GM19099 (cell line): ENCODE measurements around the gene ANKRD12.

ENCODE experiments used
- POLR2A ChIP-seq: IDR thresholded peaks from 3 replicates; pipeline ENCODE4 v1.6.1; 2011; ENCODE audit warnings: low read depth; ENCODE audit not compliant: insufficient read length; ENCODE audit errors: extremely low read depth

ANKRD12 gene

DNA sequence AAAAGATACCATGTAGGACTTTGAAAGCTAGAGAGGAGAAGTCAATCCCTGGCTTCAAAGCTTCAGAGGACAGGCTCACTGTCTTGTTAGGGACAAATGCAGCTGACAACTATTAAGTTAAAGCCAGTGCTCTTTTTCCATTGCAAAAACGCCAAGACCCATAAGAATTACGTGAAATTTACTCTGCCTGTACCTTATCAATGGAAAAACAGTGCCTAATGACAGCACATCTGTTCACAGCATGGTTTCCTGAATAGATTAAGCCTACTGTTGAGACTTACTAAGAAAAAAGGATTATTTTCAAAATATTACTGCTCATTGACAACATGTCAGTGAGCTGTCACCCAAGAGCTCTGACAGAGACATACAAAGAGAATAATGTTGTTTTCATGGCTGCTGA is 52.9 kb downstream of the ANKRD12 start:
- TF ChIP-seq POLR2A = no peak

DNA sequence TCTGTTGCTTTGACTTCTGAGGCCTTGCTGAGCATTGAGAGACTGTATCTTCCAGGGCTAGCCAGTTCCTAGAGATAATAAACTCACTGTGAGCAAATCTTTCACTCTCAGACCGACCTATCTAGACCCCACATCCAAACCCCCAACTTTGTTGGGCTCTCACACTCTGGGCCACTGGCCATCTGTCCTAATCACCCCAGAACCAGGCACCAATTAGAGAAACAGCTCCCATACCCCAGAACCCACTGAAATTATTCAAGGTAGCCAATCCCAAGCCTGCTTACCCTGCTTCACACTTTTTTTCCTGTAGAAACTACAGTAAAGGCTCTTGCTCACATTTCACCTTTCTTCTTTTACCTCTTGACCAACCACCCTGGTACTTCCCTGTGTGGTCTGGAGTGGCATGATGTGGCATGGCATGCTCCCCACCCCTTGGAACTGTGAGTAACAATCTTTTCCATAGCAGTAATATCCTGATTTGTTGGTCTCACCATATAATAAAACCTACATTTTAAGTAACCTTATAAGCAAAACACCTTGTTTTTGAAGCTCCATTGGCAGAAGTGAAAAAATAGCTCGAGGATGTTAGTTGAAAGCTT is 55.2 kb downstream of the ANKRD12 start:
- no peak for TF ChIP-seq POLR2A

DNA sequence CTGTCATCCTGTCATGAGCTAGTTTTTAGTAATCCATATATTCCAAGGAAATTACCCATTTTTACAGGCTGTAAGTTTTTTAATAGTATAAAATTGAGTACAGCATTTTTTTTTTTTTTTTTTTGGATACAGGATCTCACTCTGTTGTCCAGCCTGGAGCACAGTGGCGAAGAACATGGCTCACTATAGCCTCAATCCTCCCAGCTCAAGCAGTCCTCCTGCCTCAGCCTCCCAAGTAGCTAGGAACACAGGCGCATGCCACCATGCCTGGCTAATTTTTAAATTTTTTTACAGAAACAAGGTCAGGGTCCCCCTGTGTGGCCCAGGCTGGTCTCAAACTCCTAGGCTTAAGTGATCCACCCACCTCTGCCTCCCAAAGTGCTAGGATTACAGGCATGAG is 56.5 kb downstream of the ANKRD12 start:
- TF ChIP-seq POLR2A = no peak

DNA sequence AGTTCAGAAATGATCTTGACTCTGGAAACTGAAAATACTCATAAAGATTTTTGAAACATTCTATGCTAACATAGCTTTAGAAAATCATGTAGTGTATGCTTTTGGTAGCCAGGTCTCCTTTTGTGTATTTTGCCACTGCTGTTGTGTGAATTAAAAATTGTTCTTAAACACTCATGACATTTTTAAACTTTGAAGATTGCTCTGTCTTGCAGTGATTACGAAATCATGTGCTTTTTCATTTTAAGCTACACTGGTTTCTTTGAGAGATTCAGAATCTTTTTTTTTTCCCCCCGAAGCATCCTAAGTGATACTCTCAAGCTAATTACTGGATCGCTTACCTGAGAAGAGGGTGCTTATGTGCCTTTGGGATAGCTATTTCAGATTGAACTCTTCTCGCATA is 60.0 kb downstream of the ANKRD12 start:
- no peak for TF ChIP-seq POLR2A

DNA sequence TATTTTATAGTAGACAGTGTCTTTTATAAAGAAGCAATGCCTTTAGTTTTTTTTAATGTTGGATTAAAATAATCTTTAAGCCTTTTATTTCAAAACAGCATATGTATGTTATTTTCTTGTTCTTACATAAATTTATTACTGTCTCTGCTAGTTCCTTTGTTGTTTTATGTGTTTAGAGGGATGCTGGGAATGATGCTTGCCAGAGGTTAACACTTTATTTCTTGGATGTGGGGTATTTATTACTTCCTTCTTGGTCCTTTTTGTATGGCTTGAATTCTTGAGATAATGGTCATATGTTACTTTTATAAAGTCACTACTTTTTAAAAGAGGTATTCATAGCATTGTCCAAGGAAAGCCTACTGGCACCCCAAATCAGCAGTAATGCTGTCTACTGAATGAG is 63.1 kb downstream of the ANKRD12 start:
- TF ChIP-seq POLR2A = no peak

DNA sequence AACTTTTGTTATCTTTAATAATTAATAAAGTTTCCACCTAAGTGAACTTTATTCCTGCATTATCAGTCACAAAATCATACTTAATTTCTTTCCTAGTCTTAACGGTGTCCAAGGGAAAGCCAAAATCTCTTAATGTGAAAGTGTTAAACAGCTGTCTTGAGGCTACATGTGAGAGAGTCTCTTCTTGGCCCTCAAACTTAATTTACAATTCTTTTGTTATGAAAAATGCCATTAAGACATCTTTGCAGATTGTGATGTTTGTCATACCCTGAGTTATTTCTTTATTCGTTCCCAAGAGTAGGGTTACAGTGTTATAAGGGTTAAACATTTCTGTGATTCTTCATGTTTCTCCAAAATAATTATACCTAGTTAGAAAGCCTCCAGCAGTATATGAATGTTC is 64.6 kb downstream of the ANKRD12 start:
- no peak for TF ChIP-seq POLR2A

DNA sequence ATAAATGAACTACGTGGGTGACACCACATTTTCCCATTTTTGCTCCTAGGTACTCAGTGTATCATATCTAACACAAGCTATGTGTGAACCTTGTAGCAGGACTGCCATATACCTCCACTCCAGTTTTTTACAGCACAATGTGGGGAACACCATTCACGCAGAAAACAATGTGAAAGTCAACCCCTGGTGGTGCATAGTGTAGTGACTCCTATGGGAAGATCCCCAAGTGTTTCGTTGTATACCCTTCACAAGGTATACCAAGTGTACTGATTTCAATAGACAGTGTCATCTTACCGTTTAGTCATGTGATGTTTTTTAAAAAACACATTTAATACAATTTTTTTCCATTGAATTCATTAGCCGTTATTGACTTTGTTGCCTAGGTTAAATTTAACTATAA is 68.1 kb downstream of the ANKRD12 start:
- TF ChIP-seq POLR2A = no peak

DNA sequence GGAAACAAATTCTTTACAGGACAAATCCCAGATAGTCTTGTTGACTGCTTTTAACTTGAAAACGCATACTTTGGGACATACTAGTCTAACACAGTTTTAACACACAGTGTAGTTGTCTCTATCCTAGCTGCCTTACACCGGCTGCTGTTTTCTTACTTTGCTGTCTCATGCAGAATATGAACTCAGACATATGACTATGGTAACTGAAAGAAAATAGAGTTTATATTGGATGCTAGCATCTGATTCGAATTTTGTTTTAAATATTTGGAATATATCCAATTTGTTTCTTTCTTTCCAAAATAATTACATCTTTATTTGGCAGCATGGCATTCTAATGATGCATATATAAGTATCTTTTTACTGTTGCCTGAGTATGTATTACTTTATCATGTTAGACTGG is 69.8 kb downstream of the ANKRD12 start:
- no peak for TF ChIP-seq POLR2A

DNA sequence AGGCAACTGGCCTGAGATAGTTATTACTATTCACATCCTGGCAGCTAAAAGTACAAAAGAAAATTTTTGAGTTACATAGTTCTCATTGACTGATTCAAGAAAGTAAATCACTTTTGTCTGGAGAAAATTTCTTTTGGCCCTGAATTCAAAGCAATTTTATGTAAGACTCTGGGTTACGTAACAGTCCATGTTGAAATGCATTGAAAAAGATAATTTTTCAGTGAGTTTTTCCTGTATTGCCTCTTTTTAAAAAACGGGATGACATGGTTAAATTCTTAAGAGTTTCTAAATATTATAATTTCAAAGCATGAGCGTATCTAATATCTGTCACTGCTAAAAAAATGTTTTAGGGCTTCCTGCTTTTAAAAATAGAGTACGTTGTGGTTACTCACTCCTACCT is 72.7 kb downstream of the ANKRD12 start:
- TF ChIP-seq POLR2A = no peak

DNA sequence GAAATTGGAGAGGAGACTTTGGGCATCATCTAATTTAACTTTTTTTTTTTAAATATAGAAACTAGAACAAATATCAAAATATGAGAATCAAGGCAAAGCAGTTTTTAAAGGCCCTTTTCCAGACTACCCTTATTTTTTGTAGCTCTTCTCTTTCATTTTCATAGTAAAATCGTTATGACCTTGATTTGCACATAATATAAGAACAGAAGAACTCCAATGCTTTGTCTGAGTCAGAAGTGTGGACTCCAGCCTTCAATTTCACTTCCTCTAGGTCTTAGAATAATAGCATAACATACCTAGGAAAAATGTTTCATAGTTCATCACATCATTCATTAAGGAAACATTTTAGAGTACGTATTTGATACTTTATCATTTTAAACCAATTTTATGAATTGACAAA is 74.4 kb downstream of the ANKRD12 start:
- TF ChIP-seq POLR2A = no peak

DNA sequence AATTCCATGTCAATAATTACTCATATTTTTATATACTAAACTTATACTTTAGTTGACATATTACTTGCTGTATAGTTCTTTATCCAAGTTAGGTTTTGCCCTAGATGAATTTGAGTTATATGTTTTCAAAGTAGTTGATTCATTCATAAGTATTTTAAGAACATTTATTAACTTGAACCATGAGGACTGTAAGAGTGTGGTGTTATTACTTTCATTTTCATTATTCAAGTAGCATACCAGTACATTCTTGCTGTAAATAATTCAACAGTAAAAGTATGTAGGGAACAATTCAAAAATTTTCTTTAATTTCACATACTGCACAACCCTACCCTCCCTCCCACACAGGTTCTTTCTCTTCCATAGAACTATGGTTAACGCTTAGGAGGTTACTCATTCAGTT is 75.4 kb downstream of the ANKRD12 start:
- TF ChIP-seq POLR2A = no peak

DNA sequence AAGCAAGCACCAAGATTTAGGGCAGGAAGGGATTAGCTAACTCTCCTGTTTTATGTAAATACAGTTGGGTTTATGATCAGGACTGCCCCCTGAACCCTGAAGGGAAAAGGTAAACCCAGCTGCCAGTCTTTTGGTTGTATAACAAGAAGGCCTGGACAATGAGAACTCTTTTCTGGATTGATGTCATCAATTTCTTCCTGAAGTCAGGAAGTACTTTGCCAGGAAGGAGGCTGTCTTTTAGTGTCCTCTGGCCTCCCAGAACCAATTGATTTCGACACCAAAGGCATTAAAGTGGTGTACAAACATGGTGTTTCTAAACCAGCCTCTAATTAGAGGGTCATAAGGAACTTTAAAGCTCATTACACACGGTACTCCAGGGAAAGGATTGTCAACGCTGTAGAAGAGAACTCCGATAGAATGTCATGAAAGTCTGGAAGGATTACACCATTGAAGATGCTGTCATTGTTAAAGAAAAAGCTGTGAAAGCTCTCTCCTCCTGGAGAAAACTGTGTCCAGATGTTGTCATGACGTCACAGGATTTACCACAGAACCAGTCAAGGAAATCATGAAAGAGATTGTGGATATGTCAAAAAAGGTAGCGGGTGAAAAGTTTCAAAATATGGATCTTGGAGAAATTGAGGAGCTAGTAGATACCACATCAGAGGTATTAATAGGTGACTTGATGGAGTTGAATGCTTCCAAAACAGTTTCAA is 78.8 kb downstream of the ANKRD12 start:
- no peak for TF ChIP-seq POLR2A

DNA sequence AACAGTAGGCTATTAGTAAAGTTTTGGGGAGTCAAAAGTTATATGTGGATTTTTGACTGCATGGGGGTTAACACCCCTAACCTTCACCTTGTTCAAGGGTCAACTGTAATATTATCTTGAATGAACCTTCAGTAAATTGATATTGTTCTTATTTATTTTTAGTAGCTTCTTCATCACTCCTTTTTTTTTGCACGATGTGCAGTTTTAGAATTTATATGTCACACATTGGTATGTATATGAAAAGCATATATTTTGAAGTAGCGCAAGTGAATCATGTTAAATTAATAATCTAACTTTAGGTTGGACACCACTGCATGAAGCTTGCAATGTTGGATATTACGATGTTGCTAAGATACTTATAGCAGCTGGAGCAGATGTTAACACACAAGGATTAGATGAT is 79.9 kb downstream of the ANKRD12 start:
- TF ChIP-seq POLR2A = no peak

DNA sequence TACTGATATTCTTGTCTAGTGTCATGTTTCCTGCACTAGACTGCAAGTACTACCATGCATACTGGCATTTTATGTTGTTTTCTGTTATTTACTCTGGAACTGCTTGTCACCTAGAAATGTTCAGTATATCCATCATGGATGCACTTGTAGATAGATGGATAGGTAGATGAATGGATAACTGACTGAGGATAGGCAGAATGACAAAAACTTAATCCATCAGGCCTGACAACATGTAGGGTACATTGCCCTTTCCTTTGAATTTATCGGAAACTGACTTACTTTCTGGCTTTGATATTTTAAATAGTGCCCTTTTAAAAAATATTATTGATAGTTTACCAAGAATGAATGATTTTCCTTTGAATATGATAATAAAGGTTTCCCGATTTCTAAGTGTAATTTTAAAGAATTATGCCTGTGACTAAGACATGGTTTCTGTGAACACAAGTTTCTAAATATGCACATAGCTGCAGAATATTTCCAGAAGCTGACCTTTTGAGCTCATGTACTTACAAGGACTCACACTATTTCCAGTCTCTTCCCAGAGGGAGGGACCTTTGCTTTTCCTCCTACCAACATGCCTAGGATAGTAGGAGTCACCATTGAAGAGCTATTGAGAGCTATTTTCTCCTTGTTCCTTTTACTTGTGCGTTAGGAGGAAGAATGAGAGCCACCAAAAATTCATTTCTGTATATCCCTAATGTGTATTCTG is 81.3 kb downstream of the ANKRD12 start:
- no peak for TF ChIP-seq POLR2A

DNA sequence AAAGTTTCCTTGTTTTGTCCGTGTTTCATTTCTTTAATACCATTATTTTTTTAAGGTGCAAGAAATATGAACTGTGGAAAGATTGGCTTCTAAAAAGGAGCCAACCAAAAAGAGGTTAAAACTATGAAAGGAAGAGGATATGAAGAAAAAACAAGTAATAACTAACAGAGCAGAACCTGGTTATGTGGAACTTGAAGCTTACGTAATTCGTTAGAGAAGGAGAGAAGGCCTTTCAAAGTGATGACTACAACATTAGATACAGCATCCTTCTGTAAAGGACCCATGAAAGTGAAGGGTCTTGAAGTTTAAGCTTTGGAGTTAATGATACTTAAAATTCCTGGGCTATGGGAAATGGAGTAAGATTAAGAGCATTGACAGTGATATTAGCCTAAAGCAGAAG is 84.5 kb downstream of the ANKRD12 start:
- TF ChIP-seq POLR2A = no peak

DNA sequence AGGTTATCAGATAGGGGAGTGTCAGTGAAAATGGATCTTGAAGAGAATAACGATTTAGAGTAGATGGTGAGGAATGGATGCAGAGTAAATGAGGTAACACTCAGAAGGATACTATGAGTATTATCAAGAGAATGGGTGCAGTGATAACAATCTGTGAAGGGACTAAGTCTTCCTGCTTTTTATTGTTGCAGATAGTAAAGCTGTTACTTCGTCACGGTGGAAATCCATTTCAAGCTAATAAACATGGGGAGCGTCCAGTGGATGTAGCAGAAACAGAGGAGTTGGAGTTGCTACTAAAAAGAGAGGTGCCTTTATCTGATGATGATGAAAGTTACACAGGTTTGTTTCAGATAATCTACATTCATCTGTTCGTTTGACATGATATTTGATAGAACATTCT is 85.1 kb downstream of the ANKRD12 start:
- TF ChIP-seq POLR2A = no peak
